Small intestine (tissue), 7 donors: Measurements from ENCODE around the gene UCK2. TPM values are rescaled to one million over a fixed set of nuclear protein-coding genes. Genes with fewer than 3 reads are reported as not detected.

Experiments
- DNase-seq, 2 donors: peaks; one replicate each; pipeline versions ENCODE4 v3.0.0 to v3.0.0-alpha.2; 2013
- FAIRE-seq: peaks from 2 replicates; lab custom pipeline; 2012; peaks lifted over from hg19 to GRCh38; lab: Jason Lieb, UNC
- H3K27ac ChIP-seq, 3 donors: one replicate each; pipeline ENCODE4 v1.5.1; 2013; ENCODE audit warnings: low read length in 2 of 3, mild to moderate bottlenecking in 2 of 3, control low read depth in 1 of 3, inconsistent platforms in 1 of 3, low read depth in 1 of 3, moderate library complexity in 1 of 3
- H3K27me3 ChIP-seq, 3 donors: one replicate each; pipeline ENCODE4 v1.6.1; 2013; ENCODE audit warnings: low read length in 3 of 3, inconsistent platforms in 1 of 3; ENCODE audit not compliant: control insufficient read depth in 3 of 3, insufficient read depth in 3 of 3
- H3K36me3 ChIP-seq, 3 donors: one replicate each; pipeline ENCODE4 v1.6.1; 2013; ENCODE audit warnings: low read length in 3 of 3, inconsistent platforms in 1 of 3, low read depth in 1 of 3, mild to moderate bottlenecking in 1 of 3, moderate library complexity in 1 of 3; ENCODE audit not compliant: control insufficient read depth in 3 of 3, insufficient read depth in 2 of 3
- H3K4me1 ChIP-seq, 3 donors: one replicate each; pipeline ENCODE4 v1.6.1; 2013; ENCODE audit warnings: low read length in 2 of 3, inconsistent platforms in 1 of 3, low read depth in 1 of 3, mild to moderate bottlenecking in 1 of 3, moderate library complexity in 1 of 3; ENCODE audit not compliant: control insufficient read depth in 3 of 3, insufficient read depth in 2 of 3
- H3K4me3 ChIP-seq, 3 donors: one replicate each; pipeline ENCODE4 v1.5.1; 2013; ENCODE audit warnings: low read length in 3 of 3, control low read depth in 1 of 3, inconsistent platforms in 1 of 3, low read depth in 1 of 3, mild to moderate bottlenecking in 1 of 3, moderate library complexity in 1 of 3
- H3K9me3 ChIP-seq, 2 donors: one replicate each; pipeline ENCODE4 v1.6.1; 2013; ENCODE audit warnings: low read depth in 1 of 2, low read length in 1 of 2; ENCODE audit not compliant: control insufficient read depth in 2 of 2, insufficient read depth in 1 of 2
- WGBS, 3 donors: extraction: QIAGEN DNeasy Blood & Tissue Kit; methylation state at CpG; one replicate each; pipeline ENCODE4 v1.1.7; 2013; 5-methylcytosine and 5-hydroxymethylcytosine counted together
- polyA plus RNA-seq, 4 donors: library from polyadenylated mRNA; stranded (reverse) in 3 of 4; unstranded in 1 of 4; fragments of 200-250 nt in 3 of 4; fragments of 120-200 nt in 1 of 4; gene quantifications; one replicate each; pipeline versions ENCODE4 v1.2.1 to v1.2.3, GENCODE V29; 2013
- donor health status: healthy with polysubstance abuse.
- donor health status: control.
- donor health status: control.
- donor health status: Bipolar disorder and iron deficiency.
- donor health status: healthy.

UCK2 gene
- polyA plus RNA-seq, 4 donors, result 22.2 to 37.6 (median 35.5) TPM

GRCh38 chr1:165907256-165907857, 79.9 kb downstream of the UCK2 start:
- WGBS, 3 donors, result 62 to 79% (median 69%) methylated on average over 13 of the region's 13 CpGs
- peak in 1 of 2 donors; percentile 58 for DNase-seq
- Histone ChIP-seq H3K4me3 (no peak overlapping the region), H3K36me3 (peaks cover 4 to 64% (median 12%) of the 10 kb centered on the region in 3 donors), H3K4me1 (peaks cover 3 to 23% (median 12%) of the 10 kb centered on the region in 3 donors), H3K27me3 (no peaks in the 10 kb centered on the region), H3K27ac (peak overlapping the region in 1 of 3 donors; percentile 51), H3K9me3 (no peaks in the 10 kb centered on the region)
- no peak for FAIRE-seq

DNA sequence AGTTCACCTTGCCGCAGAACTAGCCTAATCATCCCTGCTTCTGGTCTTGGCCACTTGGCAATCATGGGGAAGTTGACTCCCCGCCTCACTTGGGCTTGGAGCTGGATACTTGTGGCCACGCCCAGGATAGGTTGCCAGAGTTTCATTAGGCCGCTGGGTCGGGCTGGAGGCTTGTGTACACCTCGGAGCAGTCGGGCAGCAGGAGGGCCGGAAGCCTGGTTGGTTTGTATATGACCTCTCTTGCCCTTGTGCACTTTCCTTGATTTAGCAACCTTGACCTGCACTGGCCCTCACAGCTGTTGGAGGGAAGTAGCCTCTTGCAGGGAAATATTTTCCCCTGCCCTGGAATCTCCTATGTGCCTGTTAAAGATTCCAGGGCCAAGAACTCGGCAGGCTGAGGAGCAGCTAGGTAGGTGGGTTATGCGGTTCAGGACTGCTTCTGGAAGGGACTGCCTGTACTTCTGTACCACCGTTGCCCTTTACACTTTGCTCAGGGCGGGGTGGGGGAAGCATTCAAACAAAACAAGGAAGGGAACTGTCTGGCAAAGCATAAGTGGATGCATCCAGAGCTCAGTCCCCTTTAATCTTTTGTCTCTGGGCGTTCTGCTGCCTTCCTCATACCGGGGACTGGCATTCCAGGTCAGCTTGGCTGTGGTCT, 83.5 kb downstream of the UCK2 start:
- 12 to 52% (median 38%) methylated on average over 14 of the region's 14 CpGs for WGBS, 3 donors
- H3K27me3 ChIP-seq, result no peaks in the 10 kb centered on the region
- H3K27ac ChIP-seq, result peak overlapping the region; percentile 58 to 90 (median 84)
- DNase-seq, result peak; percentile 85 to 98
- peaks cover 3 to 23% (median 14%) of the 10 kb centered on the region in 3 donors for H3K4me1 ChIP-seq
- H3K4me3 ChIP-seq, result peak overlapping the region in 1 of 3 donors; percentile 4
- peaks cover 4 to 40% (median 6%) of the 10 kb centered on the region in 3 donors for H3K36me3 ChIP-seq
- no peak for FAIRE-seq
- H3K9me3 ChIP-seq, result no peaks in the 10 kb centered on the region

DNA sequence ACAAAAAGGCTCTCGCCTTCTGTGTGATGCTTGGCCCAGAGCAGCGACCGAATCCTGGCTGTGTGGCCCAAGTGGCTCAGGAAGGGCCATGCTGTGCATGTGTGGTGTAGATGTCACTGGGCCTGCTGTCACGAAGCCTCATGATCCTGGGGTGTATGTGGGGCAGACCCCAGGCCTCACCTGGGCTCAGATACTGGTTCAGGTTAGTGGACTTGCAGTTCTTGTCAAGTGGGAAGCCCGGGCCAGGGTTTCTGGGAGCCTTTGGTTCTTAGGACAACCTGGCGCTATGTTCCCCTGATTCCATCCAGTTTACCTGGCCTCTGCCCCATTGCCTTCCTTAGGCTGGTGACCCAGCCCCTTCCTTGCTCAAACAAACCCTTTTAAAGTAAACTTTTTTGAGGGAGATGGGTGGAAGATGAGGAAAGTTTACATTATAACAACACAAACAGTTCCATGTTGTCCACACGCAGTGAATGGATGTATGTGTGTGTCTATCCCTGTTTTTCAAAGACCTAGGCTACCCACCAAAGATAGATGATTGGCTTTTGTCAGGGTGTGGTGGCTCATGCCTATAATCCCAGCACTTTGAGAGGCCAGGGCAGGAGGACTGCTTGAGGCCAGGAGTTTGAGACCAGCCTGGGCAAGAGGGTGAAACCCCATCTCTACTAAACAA, 84.3 kb downstream of the UCK2 start:
- FAIRE-seq (no peak), DNase-seq (no peak)
- Histone ChIP-seq H3K4me1 (peaks cover 3 to 23% (median 14%) of the 10 kb centered on the region in 3 donors), H3K36me3 (peaks cover 2 to 34% (median 6%) of the 10 kb centered on the region in 3 donors), H3K27ac (peak overlapping the region; percentile 58 to 90 (median 84)), H3K9me3 (no peaks in the 10 kb centered on the region), H3K27me3 (no peaks in the 10 kb centered on the region), H3K4me3 (peak overlapping the region in 1 of 3 donors; percentile 10)
- 63 to 85% (median 75%) methylated on average over 7 of the region's 7 CpGs for WGBS, 3 donors

- DNase-seq (no peak), FAIRE-seq (no peak)
- no peaks in the 10 kb centered on the region for H3K9me3 ChIP-seq
- H3K4me3 ChIP-seq, result no peak overlapping the region
- peaks cover 3 to 23% (median 12%) of the 10 kb centered on the region in 3 donors for H3K4me1 ChIP-seq
- H3K27me3 ChIP-seq, result no peaks in the 10 kb centered on the region
- peaks cover 2 to 29% (median 6%) of the 10 kb centered on the region in 3 donors for H3K36me3 ChIP-seq
- H3K27ac ChIP-seq, result peak overlapping the region in 1 of 3 donors; percentile 25
- WGBS, 3 donors, result 79 to 87% (median 82%) methylated on average over 6 of the region's 6 CpGs
Observed at GRCh38 chr1:165912638-165913037, 85.2 kb downstream of the UCK2 start.

DNA sequence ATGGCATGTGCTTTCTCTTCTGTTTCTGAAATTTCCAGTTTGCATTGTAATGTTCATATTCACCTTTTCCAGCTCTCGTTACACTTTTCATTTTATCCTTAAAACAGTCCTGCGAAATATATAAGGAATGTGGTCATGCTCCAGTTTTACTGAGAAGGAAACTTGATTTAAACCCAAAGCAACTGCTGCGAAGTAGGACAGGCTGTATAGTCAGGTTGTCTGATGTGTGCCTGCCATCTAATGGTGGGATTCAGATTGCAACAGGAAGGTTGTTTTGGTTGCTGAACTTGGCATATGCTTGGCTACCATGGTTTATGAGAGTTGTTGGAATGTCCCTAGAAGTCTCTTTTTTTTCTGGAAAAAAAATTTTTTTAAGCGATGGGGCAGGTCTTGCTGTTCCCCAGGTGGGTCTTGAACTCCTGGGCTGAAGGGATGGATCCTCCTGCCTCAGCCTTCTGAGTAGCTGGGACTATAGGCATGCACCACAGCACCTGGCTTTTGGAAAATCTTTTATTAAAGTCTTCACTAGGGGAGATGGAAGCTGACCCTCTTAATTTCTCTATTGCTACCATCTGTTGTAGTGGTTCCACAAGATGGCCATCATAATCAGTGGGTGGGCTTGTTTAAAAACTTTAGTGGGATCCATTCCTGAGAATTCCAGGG, 86.9 kb downstream of the UCK2 start:
- no peak overlapping the region for H3K27ac ChIP-seq
- DNase-seq (peak; percentile 84 to 86), FAIRE-seq (no peak)
- H3K27me3 ChIP-seq, result no peaks in the 10 kb centered on the region
- peaks cover 3 to 23% (median 7%) of the 10 kb centered on the region in 3 donors for H3K4me1 ChIP-seq
- WGBS, 3 donors, result 5 to 10% (median 7%) methylated on average over 4 of the region's 4 CpGs
- peaks cover 0 to 17% (median 0%) of the 10 kb centered on the region in 3 donors for H3K36me3 ChIP-seq
- no peaks in the 10 kb centered on the region for H3K9me3 ChIP-seq
- H3K4me3 ChIP-seq, result no peak overlapping the region

DNA sequence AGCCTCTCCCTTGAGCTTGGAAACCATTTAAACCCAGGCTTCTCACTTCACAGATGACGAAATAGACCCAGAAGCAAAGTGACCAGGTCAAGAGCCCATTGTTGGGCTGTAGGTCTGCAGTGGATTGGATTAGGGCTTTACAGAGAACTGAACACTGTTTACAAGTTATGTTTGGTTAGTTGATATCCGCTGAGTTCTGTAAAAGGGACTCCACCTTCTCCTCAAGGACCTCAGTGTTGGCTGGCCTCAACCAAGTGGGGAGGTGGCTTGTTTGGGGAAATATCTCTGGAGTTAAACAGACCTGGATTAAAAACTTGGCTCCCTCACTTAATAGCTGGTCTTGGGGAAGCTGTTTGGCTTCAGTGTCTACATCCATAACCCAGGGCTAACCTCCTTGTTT, 88.1 kb downstream of the UCK2 start:
- H3K4me3 ChIP-seq, result no peak overlapping the region
- H3K4me1 ChIP-seq, result peaks cover 3 to 14% (median 7%) of the 10 kb centered on the region in 3 donors
- no peak overlapping the region for H3K27ac ChIP-seq
- no peak for DNase-seq
- H3K27me3 ChIP-seq, result no peaks in the 10 kb centered on the region
- H3K9me3 ChIP-seq, result no peaks in the 10 kb centered on the region
- FAIRE-seq, result no peak
- WGBS, 3 donors, result 76 to 95% (median 81%) methylated on average over 2 of the region's 2 CpGs
- peaks cover 0 to 9% (median 0%) of the 10 kb centered on the region in 3 donors for H3K36me3 ChIP-seq

GRCh38 chr1:165915932-165916348, 88.5 kb downstream of the UCK2 start:
- WGBS, 3 donors, result 19 to 46% (median 24%) methylated on average over 4 of the region's 4 CpGs
- DNase-seq, result no peak
- peaks cover 0 to 6% (median 0%) of the 10 kb centered on the region in 3 donors for H3K36me3 ChIP-seq

DNA sequence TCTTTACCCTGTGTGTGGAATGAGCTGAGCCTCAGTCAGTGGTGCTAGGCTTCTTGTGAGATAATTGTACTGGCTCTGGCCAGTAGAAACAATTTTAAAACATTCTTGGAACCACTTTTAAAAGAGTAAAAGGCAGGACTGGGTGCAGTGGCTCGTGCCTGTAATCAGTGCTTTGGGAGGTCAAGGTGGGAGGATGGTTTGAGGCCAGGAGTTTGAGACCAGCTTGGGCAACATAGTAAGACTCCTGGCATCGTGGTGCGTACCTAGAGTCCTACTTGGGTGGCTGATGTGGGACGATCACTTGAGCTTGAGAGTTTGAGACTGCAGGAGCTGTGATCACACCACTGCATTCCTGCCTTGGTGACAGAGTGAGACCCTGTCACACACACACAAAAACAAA, 89.8 kb downstream of the UCK2 start:
- no peak for FAIRE-seq
- WGBS, 3 donors, result 80 to 88% (median 81%) methylated on average over 4 of the region's 4 CpGs
- no peaks in the 10 kb centered on the region for H3K27me3 ChIP-seq

More at GRCh38 chr1:165915932-165916348, 88.5 kb downstream of the UCK2 start:
- no peak overlapping the region for H3K27ac ChIP-seq
- no peaks in the 10 kb centered on the region for H3K9me3 ChIP-seq
- H3K4me1 ChIP-seq, result peaks cover 3 to 9% (median 6%) of the 10 kb centered on the region in 3 donors
- no peaks in the 10 kb centered on the region for H3K27me3 ChIP-seq
- H3K4me3 ChIP-seq, result no peak overlapping the region
- no peak for FAIRE-seq

More for the DNA sequence above, 89.8 kb downstream of the UCK2 start:
- Histone ChIP-seq H3K27ac (no peak overlapping the region), H3K4me3 (no peak overlapping the region), H3K36me3 (no peaks in the 10 kb centered on the region), H3K4me1 (peaks cover 0 to 2% (median 0%) of the 10 kb centered on the region in 3 donors), H3K9me3 (no peaks in the 10 kb centered on the region)
- no peak for DNase-seq
